Osteocyte (in vitro differentiated cells): ENCODE measurements around the gene MYT1. TPM values are rescaled to one million over a fixed set of nuclear protein-coding genes. Genes with fewer than 3 reads are reported as not detected.

Source experiments
- DNase-seq: peaks from one replicate; pipeline ENCODE4 v3.0.0; 2021; ENCODE audit warnings: mixed read lengths; ENCODE audit not compliant: unreplicated experiment; ENCODE audit errors: extremely low spot score
- H3K27ac Mint-ChIP-seq: one replicate; pipeline ENCODE4 v1.8.0; 2021; ENCODE audit warnings: mild to moderate bottlenecking, mixed read lengths; ENCODE audit not compliant: unreplicated experiment
- H3K27me3 Mint-ChIP-seq: one replicate; pipeline ENCODE4 v1.8.0; 2021; ENCODE audit warnings: mixed read lengths; ENCODE audit not compliant: unreplicated experiment
- H3K36me3 Mint-ChIP-seq: one replicate; pipeline ENCODE4 v1.8.0; 2021; ENCODE audit warnings: mixed read lengths; ENCODE audit not compliant: unreplicated experiment
- H3K4me1 Mint-ChIP-seq: one replicate; pipeline ENCODE4 v1.8.0; 2021; ENCODE audit warnings: mixed read lengths; ENCODE audit not compliant: unreplicated experiment
- H3K4me3 Mint-ChIP-seq: one replicate; pipeline ENCODE4 v1.8.0; 2021; ENCODE audit warnings: mild to moderate bottlenecking, moderate library complexity, mixed read lengths; ENCODE audit not compliant: unreplicated experiment
- H3K9me3 Mint-ChIP-seq: one replicate; pipeline ENCODE4 v1.8.0; 2021; ENCODE audit warnings: mixed read lengths; ENCODE audit not compliant: unreplicated experiment
- CTCF ChIP-seq: fragments of 200-600 bp; sonication (generic); IDR thresholded peaks from 2 replicates; pipeline ENCODE4 v1.5.0; 2021; ENCODE audit warnings: antibody characterized with exemption, mild to moderate bottlenecking, moderate library complexity
- total RNA-seq: library from RNA; stranded (reverse); gene quantifications from 2 replicates; pipeline ENCODE4 v1.2.1, GENCODE V29; 2021

MYT1 gene
- total RNA-seq, 1 donor from 2014 or later, result not detected

DNA sequence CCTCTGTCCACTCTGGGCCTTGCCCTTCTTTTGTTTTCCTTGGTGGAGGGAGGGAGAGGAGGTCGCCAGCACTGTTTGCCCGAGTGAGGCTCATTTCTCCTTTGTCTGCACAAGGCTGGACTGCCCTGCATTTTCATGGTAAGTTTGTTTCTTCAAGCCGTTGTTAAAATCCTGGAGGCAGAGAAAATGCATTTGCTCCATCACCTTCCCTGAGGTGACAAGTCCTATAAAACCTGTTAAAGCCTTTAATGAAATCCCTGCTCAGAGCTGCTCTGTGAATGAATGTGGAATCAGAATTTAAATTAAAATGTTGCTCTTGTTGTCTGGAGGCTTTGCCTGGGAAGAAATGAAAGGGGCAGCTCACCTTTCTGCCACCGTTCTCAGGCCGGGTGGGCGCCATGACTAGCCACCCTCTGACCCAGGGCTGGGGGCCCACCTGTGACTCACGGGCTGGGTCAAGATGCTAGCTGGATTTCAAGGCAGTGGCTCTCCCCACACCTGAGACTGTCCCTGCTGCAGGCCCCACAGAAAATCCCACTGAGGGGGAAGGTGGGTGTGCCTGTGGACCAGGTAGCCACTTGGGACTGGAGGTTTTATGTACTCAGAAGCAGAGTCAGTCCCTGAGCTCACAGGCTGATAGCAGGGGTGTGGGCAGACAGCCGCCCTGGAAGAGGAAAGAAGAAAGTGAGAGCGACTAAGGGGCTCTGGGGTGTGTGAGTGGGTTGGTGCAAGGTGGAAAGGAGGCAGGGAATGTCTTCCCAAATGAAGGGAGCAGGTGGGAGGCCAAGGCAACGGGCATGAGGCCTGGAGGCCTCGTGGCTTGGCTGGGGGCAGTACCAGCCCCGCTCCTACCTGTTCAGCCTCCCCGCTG, 24.0 kb upstream of the MYT1 start:
- Mint-ChIP-seq H3K27ac (no peak overlapping the region), H3K4me1 (no peaks in the 10 kb centered on the region), H3K36me3 (no peaks in the 10 kb centered on the region), H3K27me3 (peaks cover 29% of the 10 kb centered on the region), H3K4me3 (no peak overlapping the region), H3K9me3 (peaks cover 10% of the 10 kb centered on the region)
- no peak for DNase-seq
- no peak for TF ChIP-seq CTCF

DNA sequence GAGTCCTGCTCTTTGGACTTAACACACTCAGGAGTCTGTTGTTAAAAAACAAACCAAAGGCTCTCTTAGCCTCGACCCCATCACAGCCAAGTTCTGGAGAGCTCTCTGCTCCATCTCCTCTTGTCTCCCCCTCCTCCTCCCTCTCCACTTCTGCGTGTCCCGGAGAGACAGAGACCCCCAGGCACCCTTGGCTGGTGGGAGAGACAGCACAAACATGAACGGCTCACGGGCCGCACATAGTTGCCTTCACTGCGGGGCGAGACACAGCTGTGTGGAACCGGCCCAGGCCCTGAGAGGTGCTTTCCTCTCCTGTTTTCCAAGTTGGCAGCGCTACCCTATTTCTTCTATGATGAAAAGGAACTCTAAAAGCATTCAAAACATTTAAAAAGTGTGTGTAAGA, 23.3 kb upstream of the MYT1 start:
- H3K4me3 Mint-ChIP-seq, result no peak overlapping the region
- no peaks in the 10 kb centered on the region for H3K36me3 Mint-ChIP-seq
- no peak for DNase-seq

GRCh38 chr20:64142590-64142989, 21.7 kb upstream of the MYT1 start:
- Mint-ChIP-seq H3K36me3 (no peaks in the 10 kb centered on the region), H3K27me3 (peaks cover 24% of the 10 kb centered on the region), H3K27ac (no peak overlapping the region), H3K9me3 (peaks cover 10% of the 10 kb centered on the region), H3K4me1 (no peaks in the 10 kb centered on the region), H3K4me3 (no peak overlapping the region)
- TF ChIP-seq CTCF, result no peak
- DNase-seq, result no peak

More for the DNA sequence above, 23.3 kb upstream of the MYT1 start:
- no peak for TF ChIP-seq CTCF
- Mint-ChIP-seq H3K27me3 (peaks cover 26% of the 10 kb centered on the region), H3K4me1 (no peaks in the 10 kb centered on the region), H3K9me3 (peaks cover 10% of the 10 kb centered on the region), H3K27ac (no peak overlapping the region)

GRCh38 chr20:64143018-64143801, 21.0 kb upstream of the MYT1 start:
- DNase-seq, result no peak
- no peak overlapping the region for H3K27ac Mint-ChIP-seq
- no peak for TF ChIP-seq CTCF
- no peaks in the 10 kb centered on the region for H3K4me1 Mint-ChIP-seq
- peaks cover 10% of the 10 kb centered on the region for H3K9me3 Mint-ChIP-seq
- no peak overlapping the region for H3K4me3 Mint-ChIP-seq
- no peaks in the 10 kb centered on the region for H3K36me3 Mint-ChIP-seq
- H3K27me3 Mint-ChIP-seq, result peaks cover 27% of the 10 kb centered on the region
